ENCODE measurements around the gene VPS39. TPM values are rescaled to one million over a fixed set of nuclear protein-coding genes. Genes with fewer than 3 reads are reported as not detected.

VPS39 gene
- total and polyA plus RNA-seq, 7 experiments from 2014 or later: 31.8 to 115 (median 90.4) TPM

Small RNAs within 50 kb of the gene (microRNA-seq; reads per million reads assigned to microRNA genes)
- 103 reads per million, percentile 54 among the genes with 10 or more reads in this experiment for gene MIR627 (ENCODE audit: borderline microRNAs expressed)

Other genes starting within 250 kb of the VPS39 start
- 10 to 100 TPM; 10.4 to 48.3 (median 23.7) TPM for gene EHD4, start 235.7 kb downstream of the VPS39 start, total RNA-seq
- 1 to 10 TPM; 5.6 to 8.9 TPM for gene EHD4, start 235.7 kb downstream of the VPS39 start, polyA plus RNA-seq
- not detected for gene PLA2G4E, start 187.3 kb downstream of the VPS39 start, total RNA-seq
- gene PLA2G4E, start 187.3 kb downstream of the VPS39 start, polyA plus RNA-seq: not detected
- not detected for gene PLA2G4D, start 113.7 kb downstream of the VPS39 start, total RNA-seq
- gene PLA2G4D, start 113.7 kb downstream of the VPS39 start, polyA plus RNA-seq: not detected
- gene PLA2G4F, start 51.7 kb downstream of the VPS39 start, total RNA-seq: not detected
- gene PLA2G4F, start 51.7 kb downstream of the VPS39 start, polyA plus RNA-seq: not detected
- 10 to 100 TPM; 31.3 to 57.2 (median 45.4) TPM for gene GANC, start 64.9 kb upstream of the VPS39 start, total RNA-seq
- gene GANC, start 64.9 kb upstream of the VPS39 start, polyA plus RNA-seq: 10 to 100 TPM; 14.0 to 16.3 TPM
- gene TMEM87A, start 65.1 kb upstream of the VPS39 start, total RNA-seq: 10 to 100 TPM; 41.8 to 61.8 (median 53.7) TPM
- 10 to 100 TPM; 54.3 to 61.7 TPM for gene TMEM87A, start 65.1 kb upstream of the VPS39 start, polyA plus RNA-seq
- 10 to 100 TPM in 4 of 5 experiments, 1 to 10 TPM in 1; 6.5 to 26.1 (median 16.4) TPM for gene CAPN3, start 151.2 kb upstream of the VPS39 start, total RNA-seq
- gene CAPN3, start 151.2 kb upstream of the VPS39 start, polyA plus RNA-seq: under 1 TPM in 1 of 2 donors, not detected in 1; 0.48 TPM

Measured in naive thymus-derived CD4-positive, alpha-beta T cell (primary cell).